ENCODE measurements around the gene SLC10A6.
A peak's percentile ranks its signal among the peaks of the same experiment; 100 is the strongest.

Gene SLC10A6

DNA sequence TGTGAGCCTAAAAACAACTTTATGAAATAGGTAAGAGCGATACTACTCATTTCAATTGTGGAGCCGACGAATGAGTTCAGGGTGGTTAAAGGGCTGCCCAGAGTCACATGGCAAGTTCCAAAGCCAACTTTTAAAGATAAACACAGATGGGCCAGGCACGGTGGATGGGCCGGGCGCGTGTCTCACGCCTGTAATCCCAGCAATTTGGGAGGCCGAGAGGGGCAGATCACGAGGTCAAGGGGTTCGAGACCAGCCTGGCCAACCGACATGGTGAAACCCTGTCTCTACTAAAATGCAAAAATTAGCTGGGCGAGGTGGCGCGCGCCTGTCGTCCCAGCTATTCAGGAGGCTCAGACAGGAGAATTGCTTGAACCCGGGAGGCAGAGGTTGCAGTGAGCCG is 44.0 kb upstream of the SLC10A6 start:
- Mint-ChIP-seq H3K4me3 (peak overlapping the region; percentile 88), H3K36me3 (ENCODE audit: low read depth) (no peaks in the 10 kb centered on the region), H3K27ac (no peak overlapping the region), H3K4me1 (peaks cover 21% of the 10 kb centered on the region), H3K9me3 (no peaks in the 10 kb centered on the region), H3K27me3 (ENCODE audit: low read depth, poor library complexity) (peaks cover 3% of the 10 kb centered on the region)
- TF ChIP-seq, protein P1, sequence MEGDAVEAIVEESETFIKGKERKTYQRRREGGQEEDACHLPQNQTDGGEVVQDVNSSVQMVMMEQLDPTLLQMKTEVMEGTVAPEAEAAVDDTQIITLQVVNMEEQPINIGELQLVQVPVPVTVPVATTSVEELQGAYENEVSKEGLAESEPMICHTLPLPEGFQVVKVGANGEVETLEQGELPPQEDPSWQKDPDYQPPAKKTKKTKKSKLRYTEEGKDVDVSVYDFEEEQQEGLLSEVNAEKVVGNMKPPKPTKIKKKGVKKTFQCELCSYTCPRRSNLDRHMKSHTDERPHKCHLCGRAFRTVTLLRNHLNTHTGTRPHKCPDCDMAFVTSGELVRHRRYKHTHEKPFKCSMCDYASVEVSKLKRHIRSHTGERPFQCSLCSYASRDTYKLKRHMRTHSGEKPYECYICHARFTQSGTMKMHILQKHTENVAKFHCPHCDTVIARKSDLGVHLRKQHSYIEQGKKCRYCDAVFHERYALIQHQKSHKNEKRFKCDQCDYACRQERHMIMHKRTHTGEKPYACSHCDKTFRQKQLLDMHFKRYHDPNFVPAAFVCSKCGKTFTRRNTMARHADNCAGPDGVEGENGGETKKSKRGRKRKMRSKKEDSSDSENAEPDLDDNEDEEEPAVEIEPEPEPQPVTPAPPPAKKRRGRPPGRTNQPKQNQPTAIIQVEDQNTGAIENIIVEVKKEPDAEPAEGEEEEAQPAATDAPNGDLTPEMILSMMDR (IDR thresholded peaks at IDR 0.05) = no peak
- no peak for DNase-seq

DNA sequence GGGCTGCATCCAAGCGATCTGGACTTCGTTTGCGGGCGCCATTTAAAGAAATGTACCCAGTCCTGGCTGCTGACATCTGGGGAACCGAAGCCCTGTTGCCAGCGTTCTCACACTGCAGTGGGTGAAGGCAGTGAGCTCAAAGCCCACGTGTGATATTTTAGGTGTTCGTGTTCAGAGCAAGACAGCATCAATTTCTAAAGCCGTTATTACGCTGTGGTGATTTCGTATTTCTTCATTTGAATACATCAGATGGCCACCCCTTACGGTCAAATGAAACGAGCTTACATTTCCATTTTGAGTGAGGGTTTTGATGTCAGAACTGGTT is 43.4 kb upstream of the SLC10A6 start:
- Mint-ChIP-seq H3K36me3 (ENCODE audit: low read depth) (peaks cover 4% of the 10 kb centered on the region), H3K4me1 (peaks cover 21% of the 10 kb centered on the region), H3K4me3 (peak overlapping the region; percentile 88), H3K27ac (no peak overlapping the region), H3K9me3 (no peaks in the 10 kb centered on the region), H3K27me3 (ENCODE audit: low read depth, poor library complexity) (peaks cover 3% of the 10 kb centered on the region)
- DNase-seq = no peak
- TF ChIP-seq, protein P1 (IDR thresholded peaks at IDR 0.05) = no peak

DNA sequence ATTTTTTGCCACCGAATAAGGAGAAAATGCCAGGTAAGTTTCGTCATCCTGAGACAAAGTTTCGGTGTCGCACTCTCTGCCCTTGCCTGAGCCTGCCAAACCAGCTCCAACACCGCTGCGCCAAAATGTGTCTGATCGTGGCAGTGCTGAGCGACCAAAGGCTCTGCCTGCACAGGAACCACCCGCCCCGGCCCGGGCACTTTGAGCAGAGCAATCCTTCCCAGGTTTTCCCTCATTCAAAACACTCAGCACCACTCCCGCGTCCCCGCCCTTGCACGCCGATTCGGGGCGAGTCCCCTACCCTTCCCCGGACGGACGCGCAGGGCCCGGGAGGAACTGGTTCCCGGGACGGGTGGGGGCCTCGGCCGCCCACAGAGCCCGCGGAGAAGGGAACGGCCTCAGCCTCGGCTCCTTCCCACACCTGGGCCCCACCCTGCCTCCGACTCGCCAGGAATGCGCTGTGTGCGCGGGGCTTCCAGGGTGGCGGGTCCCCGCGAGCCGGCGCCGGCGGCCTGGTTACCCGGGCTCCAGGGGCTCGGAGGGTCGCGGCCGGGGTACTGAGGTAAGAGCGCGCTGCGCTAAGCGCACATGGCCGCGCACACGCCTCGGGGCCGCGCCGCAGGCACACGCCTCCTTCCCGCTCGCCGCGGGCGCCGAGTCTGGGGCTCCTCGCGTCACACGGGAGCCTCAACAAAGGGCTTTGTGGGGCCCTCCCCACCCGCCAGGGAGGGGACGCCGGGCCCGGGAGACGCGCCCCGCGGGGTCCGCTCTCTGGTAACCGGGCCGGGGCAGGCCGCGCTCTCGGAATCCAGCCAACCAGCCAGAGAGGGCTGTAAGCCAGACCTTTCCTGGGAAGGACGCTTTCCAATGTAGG is 42.8 kb upstream of the SLC10A6 start, which contains the start of gene C4orf36:
Gene C4orf36 (minus strand): TSS at position 661 of the 874 bp plus-strand sequence. CDS start 902 bp downstream, outside the sequence.
- Mint-ChIP-seq H3K36me3 (ENCODE audit: low read depth) (peaks cover 5% of the 10 kb centered on the region), H3K27ac (no peak within 1 kb of the TSS), H3K27me3 (ENCODE audit: low read depth, poor library complexity) (peaks cover 3% of the 10 kb centered on the region), H3K9me3 (no peaks in the 10 kb centered on the region), H3K4me1 (peaks cover 21% of the 10 kb centered on the region), H3K4me3 (peak within 1 kb of the TSS; percentile 88)
- TF ChIP-seq, protein P1 (IDR thresholded peaks at IDR 0.05) = no peak
- DNase-seq = peak; percentile 74

DNA sequence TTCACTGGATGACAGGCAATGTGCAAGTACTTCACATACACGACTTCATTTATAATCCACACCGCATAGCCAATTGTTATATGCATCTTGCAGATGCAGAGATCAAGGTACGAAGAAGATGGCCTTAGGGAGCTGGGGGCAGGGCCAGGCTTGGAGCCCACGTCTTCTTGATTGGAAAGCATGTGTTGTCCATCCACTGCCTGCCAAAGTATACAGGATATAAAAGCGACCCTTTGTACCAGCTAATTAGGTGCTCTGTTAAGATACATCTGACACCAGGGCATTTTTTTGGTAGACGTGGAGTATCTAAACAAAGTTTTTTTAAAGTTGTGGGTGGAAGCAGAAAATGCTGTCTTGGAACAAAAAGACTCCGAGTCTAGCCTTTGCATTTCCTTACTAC is 41.6 kb upstream of the SLC10A6 start:
- Mint-ChIP-seq H3K27ac (no peak overlapping the region), H3K27me3 (ENCODE audit: low read depth, poor library complexity) (peaks cover 3% of the 10 kb centered on the region), H3K4me3 (peak overlapping the region; percentile 88)

DNA sequence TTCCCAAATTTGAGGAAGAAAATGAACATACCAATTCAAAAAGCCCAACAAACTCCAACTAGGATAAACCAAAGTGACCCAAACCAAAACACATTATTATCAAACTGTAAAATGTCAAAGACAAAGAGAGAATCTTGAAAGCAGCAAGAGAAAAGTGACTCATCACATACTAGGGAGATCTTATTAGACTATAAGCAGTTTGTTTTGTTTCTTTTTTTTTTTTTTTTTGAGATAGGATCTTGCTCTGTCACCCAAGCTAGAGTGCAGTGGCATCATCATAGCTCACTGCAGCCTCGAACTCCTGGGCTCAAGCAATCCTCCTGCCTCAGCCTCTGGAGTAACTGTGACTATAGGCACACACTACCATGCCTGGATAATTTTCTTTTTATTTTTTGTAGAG is 30.5 kb upstream of the SLC10A6 start:
- Mint-ChIP-seq H3K4me1 (no peaks in the 10 kb centered on the region), H3K9me3 (peaks cover 45% of the 10 kb centered on the region), H3K27me3 (ENCODE audit: low read depth, poor library complexity) (no peaks in the 10 kb centered on the region), H3K27ac (no peak overlapping the region), H3K36me3 (ENCODE audit: low read depth) (peaks cover 12% of the 10 kb centered on the region), H3K4me3 (no peak overlapping the region)
- TF ChIP-seq, protein P1 (IDR thresholded peaks at IDR 0.05) = no peak
- DNase-seq = no peak

More for the DNA sequence above, 41.6 kb upstream of the SLC10A6 start:
- Mint-ChIP-seq H3K4me1 (peaks cover 21% of the 10 kb centered on the region), H3K9me3 (no peaks in the 10 kb centered on the region), H3K36me3 (ENCODE audit: low read depth) (peaks cover 5% of the 10 kb centered on the region)
- no peak for DNase-seq
- TF ChIP-seq, protein P1 (IDR thresholded peaks at IDR 0.05) = no peak

DNA sequence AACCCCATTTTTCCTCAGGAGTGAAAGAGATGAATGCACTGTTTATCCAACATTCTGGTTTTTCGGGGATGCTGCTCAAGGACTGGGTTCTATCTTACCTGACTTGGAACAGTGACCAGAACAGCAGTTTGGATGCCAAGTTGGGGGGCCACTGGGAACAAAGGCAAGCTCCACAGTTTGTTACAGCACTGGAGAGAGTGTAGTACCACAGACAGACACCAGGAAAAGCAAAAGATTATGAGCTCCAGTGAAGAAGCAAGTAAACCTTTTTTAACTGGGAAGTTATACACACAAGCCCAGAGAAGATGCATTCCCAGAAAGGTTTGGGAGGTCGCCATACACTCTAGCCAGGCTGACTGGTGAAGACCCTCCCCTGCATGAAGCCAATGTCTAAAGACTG is 29.5 kb upstream of the SLC10A6 start:
- H3K4me3 Mint-ChIP-seq = no peak overlapping the region
- H3K4me1 Mint-ChIP-seq = no peaks in the 10 kb centered on the region
- no peak overlapping the region for H3K27ac Mint-ChIP-seq

More for the DNA sequence above, 29.5 kb upstream of the SLC10A6 start:
- H3K9me3 Mint-ChIP-seq = peaks cover 35% of the 10 kb centered on the region
- DNase-seq = no peak
- peaks cover 12% of the 10 kb centered on the region for H3K36me3 Mint-ChIP-seq (ENCODE audit: low read depth)
- TF ChIP-seq, protein P1 (IDR thresholded peaks at IDR 0.05) = no peak
- H3K27me3 Mint-ChIP-seq (ENCODE audit: low read depth, poor library complexity) = no peaks in the 10 kb centered on the region

Data from nephron progenitor cell (in vitro differentiated cells).